ENCODE results near the gene ALDH1A1. TPM values are rescaled to one million over a fixed set of nuclear protein-coding genes. Genes with fewer than 3 reads are reported as not detected.

The ALDH1A1 gene
- total RNA-seq, 4 donors from 2014 or later = 66.4 to 97.5 (median 82.3) TPM

DNA sequence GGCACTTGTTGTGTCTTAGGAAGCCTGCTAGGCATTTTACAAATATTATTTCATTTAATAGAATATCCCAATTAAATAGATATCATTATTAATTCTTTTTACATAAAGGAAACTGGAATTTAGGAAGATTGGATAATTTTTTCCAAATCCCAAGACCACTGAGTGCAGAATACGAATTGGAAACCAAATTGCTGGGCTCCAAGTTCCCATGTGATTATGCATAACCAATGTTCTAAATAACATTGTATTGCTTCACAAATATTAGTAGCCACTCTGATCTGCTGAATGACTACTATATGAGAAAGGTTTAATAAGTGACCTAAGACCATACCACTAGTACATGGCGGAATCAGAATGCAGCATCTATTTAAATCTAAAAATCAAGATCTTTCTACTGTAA is 57.7 kb downstream of the ALDH1A1 start:
- WGBS = 89% methylated on average over 2 of the region's 2 CpGs
- intact Hi-C loops (cut with DNase I) = no loop called here
- Histone ChIP-seq H3K27ac (replicated peaks in 1 of 4) (no peak overlapping the region), H3K36me3 (no peaks in the 10 kb centered on the region), H3K9me3 (no peaks in the 10 kb centered on the region), H3K4me3 (no peak overlapping the region), H3K27me3 (no peaks in the 10 kb centered on the region), H3K4me1 (peaks cover 0 to 53% (median 34%) of the 10 kb centered on the region in 4 donors)
- TF ChIP-seq EP300 (IDR thresholded peaks at IDR 0.05) (no peak), POLR2A (IDR thresholded peaks at IDR 0.05; ENCODE audit: low read depth) (no peak)
- DNase-seq (ENCODE audit: extremely low spot score) = no peak

DNA sequence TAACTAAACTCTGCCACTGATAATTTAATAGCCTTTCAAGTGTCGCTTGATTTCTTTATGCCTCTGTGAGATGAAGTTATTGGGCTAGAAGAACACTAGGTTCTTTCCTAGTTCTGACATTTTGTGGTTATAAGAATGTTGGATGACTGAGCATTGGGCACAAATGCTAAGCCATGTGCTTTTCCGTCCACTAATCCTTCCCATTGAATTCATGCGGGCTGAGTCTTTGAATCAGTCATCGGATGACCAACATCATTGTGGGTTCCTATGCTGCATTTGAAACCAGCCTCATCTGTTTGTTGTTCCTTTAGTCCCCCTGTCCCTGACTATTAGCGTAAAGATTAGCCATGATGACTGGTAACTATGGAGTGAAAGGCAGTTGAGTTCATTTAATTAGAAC is 58.5 kb downstream of the ALDH1A1 start:
- TF ChIP-seq POLR2A (IDR thresholded peaks at IDR 0.05; ENCODE audit: low read depth) (no peak), EP300 (IDR thresholded peaks at IDR 0.05) (no peak), POLR2AphosphoS5 (IDR thresholded peaks at IDR 0.05) (no peak)
- TF ChIP-seq, protein P1, sequence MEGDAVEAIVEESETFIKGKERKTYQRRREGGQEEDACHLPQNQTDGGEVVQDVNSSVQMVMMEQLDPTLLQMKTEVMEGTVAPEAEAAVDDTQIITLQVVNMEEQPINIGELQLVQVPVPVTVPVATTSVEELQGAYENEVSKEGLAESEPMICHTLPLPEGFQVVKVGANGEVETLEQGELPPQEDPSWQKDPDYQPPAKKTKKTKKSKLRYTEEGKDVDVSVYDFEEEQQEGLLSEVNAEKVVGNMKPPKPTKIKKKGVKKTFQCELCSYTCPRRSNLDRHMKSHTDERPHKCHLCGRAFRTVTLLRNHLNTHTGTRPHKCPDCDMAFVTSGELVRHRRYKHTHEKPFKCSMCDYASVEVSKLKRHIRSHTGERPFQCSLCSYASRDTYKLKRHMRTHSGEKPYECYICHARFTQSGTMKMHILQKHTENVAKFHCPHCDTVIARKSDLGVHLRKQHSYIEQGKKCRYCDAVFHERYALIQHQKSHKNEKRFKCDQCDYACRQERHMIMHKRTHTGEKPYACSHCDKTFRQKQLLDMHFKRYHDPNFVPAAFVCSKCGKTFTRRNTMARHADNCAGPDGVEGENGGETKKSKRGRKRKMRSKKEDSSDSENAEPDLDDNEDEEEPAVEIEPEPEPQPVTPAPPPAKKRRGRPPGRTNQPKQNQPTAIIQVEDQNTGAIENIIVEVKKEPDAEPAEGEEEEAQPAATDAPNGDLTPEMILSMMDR (IDR thresholded peaks at IDR 0.05) = no peak
- no peaks in the 10 kb centered on the region for H3K9me3 ChIP-seq
- DNase-seq (ENCODE audit: extremely low spot score) = no peak
- intact Hi-C loops (cut with DNase I) = no loop called here
- WGBS = 95% methylated on average over 5 of the region's 5 CpGs
- H3K36me3 ChIP-seq = peaks cover 0 to under 1% (median 0%) of the 10 kb centered on the region in 4 donors
- no peak overlapping the region for H3K4me3 ChIP-seq
- H3K27ac ChIP-seq (replicated peaks in 1 of 4) = no peak overlapping the region
- H3K4me1 ChIP-seq = peaks cover 0 to 51% (median 32%) of the 10 kb centered on the region in 4 donors
- H3K27me3 ChIP-seq = no peaks in the 10 kb centered on the region

DNA sequence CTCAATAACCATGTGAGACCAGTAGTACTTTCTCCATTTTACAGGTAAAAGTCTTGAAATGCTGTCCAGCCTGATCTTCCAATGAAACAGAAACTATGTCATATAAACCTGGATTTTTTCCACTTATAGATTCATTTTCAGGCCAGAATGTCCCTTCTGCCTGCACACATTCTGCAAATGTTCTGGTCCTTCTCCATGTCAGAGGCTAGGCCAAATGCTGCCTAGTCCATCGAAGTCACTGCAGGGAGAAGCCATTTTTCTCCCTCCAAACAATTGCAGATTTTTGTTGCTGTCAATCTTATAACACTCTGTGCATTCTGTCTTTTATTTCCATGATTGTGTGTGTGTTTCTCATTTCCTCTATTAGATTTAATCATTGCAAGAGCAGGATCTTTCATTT is 59.4 kb downstream of the ALDH1A1 start:
- Histone ChIP-seq H3K27ac (replicated peaks in 1 of 4) (no peak overlapping the region), H3K27me3 (no peaks in the 10 kb centered on the region), H3K4me3 (no peak overlapping the region), H3K4me1 (peaks cover 0 to 42% (median 24%) of the 10 kb centered on the region in 4 donors), H3K36me3 (peaks cover 0 to 5% (median 0%) of the 10 kb centered on the region in 4 donors), H3K9me3 (no peaks in the 10 kb centered on the region)
- 80% methylated on average over 1 of the region's 1 CpG for WGBS
- TF ChIP-seq EP300 (IDR thresholded peaks at IDR 0.05) = no peak
- TF ChIP-seq, protein P1 (IDR thresholded peaks at IDR 0.05) = no peak
- TF ChIP-seq POLR2A (IDR thresholded peaks at IDR 0.05; ENCODE audit: low read depth) = no peak
- TF ChIP-seq POLR2AphosphoS5 (IDR thresholded peaks at IDR 0.05) = no peak
- intact Hi-C loops (cut with DNase I) = no loop called here
- DNase-seq (ENCODE audit: extremely low spot score) = no peak

DNA sequence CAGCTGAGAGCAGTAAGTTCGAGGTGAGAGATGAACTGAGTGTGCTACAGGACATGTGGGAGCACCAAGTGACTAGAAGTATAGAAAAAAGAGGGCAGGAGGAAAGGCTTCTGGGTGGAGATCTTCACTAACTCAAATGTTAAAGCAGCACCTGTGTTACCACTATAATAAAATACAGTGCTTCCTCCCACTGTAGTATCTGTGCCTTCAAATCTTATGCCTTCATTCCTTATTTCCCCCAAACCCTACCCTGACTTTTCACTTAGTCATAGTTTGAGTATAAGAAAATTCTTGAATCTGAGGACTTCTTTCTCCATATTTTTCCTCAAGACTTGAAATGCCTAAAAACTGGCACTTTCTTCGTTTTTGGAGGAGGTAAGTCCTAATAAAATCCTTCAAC is 61.8 kb downstream of the ALDH1A1 start:
- TF ChIP-seq POLR2A (IDR thresholded peaks at IDR 0.05; ENCODE audit: low read depth) (no peak), EP300 (IDR thresholded peaks at IDR 0.05) (no peak), POLR2AphosphoS5 (IDR thresholded peaks at IDR 0.05) (no peak)
- TF ChIP-seq, protein P1 (IDR thresholded peaks at IDR 0.05) = no peak
- Histone ChIP-seq H3K9me3 (no peaks in the 10 kb centered on the region), H3K27ac (replicated peaks in 1 of 4) (no peak overlapping the region), H3K36me3 (peaks cover 0 to 5% (median 0%) of the 10 kb centered on the region in 4 donors), H3K4me1 (peaks cover 0 to 25% (median 8%) of the 10 kb centered on the region in 4 donors), H3K27me3 (no peaks in the 10 kb centered on the region), H3K4me3 (no peak overlapping the region)
- WGBS = 72% methylated on average over 2 of the region's 2 CpGs
- DNase-seq (ENCODE audit: extremely low spot score) = no peak
- intact Hi-C loops (cut with DNase I) = no loop called here

DNA sequence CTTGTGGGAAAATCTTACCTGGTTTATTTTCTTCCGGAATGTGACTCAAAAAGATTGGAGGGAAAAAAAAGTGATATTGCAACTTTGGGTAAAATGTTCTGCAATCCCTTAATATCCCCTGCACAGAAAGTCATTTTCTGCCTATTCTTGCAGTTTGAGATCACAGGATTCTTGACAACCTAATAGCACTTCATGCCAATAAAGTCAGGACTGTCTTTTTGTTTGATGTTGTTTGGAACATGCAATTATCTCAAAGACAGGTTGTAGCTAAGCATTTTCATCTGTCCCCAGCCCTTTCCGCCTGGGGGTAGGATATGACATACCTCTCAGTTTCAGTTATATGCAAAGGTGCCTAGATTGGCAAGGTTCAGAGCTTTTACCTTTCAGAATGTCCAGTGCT is 63.9 kb downstream of the ALDH1A1 start:
- Histone ChIP-seq H3K27me3 (no peaks in the 10 kb centered on the region), H3K9me3 (no peaks in the 10 kb centered on the region), H3K27ac (replicated peaks in 1 of 4) (no peak overlapping the region), H3K36me3 (peaks cover 0 to 5% (median 0%) of the 10 kb centered on the region in 4 donors), H3K4me1 (peaks cover 0 to 25% (median 8%) of the 10 kb centered on the region in 4 donors), H3K4me3 (no peak overlapping the region)
- intact Hi-C loops (cut with DNase I) = no loop called here
- no peak for DNase-seq (ENCODE audit: extremely low spot score)
- no peak for TF ChIP-seq POLR2A (IDR thresholded peaks at IDR 0.05; ENCODE audit: low read depth)
- TF ChIP-seq EP300 (IDR thresholded peaks at IDR 0.05) = no peak
- no peak for TF ChIP-seq POLR2AphosphoS5 (IDR thresholded peaks at IDR 0.05)
- TF ChIP-seq, protein P1 (IDR thresholded peaks at IDR 0.05) = no peak
- WGBS = 82% methylated on average over 2 of the region's 2 CpGs
